Measurements from ENCODE around the gene AGPAT4.
"Not testable (repeated sequence)": the region's sequence is repeated elsewhere in the genome, so short reads cannot be mapped to it uniquely, and the experiment has no call there.

AGPAT4 gene

DNA sequence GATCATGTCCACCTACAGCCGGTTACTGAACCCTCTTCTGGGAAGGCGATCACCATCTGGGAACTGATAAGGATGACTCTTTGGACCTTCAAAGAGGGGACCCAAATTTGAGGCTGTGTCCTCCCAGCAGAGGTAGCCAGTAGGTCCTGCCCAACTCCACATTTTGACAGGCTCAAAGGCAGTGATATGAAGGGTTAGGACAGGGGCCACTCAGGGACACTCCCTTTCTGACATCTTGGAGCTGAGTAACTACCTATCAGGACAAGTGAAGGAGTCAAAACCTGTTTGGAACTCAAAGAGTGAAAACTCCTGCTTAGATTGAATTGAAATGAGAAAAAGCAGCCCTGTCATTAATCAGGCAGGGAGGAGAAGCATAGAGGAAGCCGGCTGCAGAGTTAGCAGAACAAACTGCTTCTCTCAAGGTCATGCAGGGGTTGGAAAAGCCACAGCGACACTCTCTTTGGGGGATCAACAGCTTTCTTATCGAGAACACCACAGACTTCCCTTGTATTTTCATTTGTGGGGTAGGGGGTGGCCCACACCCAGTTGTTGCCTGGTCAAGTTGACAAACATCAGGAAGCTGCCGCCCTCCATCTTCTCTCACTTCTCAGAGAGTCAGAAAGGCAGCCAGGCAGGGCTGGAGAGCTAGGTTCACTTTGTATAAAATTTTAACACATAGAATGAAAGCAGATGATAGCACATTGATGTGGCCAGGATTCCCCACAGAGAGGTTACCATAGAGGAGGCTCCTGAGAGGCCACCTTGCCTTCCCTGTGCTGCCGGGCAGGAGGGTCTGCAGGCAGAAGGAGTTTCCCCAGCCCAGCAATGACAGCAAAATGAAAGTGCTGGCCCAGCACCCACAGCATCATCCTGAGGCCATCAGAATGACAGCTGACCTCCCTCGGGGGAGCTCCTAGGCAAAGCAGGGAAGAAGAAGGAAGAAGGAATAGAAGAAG is 47.6 kb downstream of the AGPAT4 start:
- DNase-seq: peak in 1 of 5 donors; percentile 17

DNA sequence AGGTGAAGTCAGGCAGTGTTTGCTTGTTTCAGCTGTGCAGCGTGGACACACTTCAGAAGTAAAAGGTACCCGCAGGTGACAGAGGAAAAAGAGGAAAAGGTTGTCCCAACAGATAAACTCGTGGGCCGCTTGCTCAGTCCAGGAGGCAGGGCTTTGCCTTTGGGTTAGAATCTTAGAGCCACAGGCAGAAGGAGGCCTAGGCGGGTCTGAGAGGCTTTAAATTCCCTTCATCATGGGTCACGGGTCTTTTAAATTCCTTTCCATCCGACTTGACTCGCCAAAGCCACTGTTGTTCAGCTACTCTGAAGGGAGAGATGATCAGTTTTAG is 48.2 kb downstream of the AGPAT4 start:
- no peak for DNase-seq

DNA sequence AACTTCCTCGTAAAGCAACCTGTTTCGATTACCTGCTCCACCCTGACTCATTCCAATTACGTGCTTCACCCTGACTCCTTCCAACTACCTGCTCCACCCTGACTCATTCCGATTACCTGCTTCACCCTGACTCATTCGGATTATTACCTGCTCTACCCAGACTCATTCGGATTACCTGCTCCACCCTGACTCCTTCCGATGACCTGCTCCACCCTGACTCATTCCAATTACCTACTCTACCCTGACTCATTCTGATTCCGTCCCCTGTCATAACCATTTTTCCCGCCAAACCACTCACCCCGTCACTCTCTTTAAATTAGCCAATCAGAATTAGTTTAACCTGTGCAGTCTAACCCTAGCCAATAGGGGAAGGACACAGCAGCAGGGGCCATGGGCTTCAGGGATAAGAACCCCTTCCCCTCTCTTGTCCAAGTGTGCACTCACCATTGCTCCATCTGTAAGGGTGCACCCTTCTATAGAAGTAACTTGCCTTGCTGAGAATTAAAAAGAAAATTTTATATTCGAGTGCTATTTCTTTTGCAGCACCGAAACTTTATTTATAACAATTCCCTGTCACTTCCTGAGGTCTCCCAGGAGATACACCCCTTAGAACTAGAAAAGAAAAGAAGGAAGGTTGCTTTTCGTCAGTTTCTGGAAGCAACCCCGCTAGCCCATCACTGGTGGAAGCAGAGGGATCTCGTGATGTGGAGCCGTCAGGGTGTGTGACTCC is 48.7 kb downstream of the AGPAT4 start:
- DNase-seq: not testable (repeated sequence)

DNA sequence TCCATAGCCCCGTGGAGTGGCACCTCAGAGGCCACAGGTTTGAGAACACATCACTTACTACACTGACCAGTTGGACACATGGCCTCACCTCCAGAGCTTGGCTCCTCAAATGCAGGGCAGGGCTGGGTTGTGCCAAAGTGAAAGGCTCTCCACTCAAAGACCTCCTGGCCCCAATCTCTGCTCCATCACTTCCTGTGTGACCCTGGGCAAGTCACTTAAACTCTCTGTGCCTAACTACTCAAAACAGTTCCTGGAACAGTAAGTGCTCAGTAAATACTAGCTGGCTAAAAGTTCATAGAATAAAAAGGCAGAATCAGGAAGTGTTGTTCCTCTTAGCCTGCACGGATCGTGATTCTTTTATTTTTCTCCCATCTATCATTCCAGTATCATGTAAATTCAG is 50.2 kb downstream of the AGPAT4 start:
- DNase-seq: no peak

DNA sequence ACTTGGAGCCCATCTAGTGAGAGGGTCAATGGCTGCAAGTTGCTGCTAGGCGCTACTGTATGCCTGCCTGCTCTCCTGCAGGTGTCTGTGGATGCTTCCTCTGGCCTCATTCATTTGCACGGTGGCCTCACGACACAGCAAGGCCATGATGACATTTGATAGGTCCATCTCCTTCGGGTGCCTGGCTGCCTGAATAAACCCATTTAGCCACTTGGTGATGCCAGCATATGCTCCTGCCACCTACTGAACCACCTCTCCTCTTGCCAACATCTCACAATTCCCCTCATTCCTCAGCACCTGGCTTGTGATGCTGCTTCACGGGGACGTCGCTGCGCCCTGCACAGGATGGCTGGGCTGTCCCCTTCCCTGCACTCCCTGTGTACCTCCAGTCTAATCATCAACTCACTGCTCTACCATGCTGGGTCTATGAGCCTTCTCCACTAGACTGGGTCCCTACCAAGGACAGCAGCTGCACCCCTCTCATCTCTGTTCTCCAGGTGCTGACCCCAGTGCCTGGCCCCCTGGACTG is 51.1 kb downstream of the AGPAT4 start:
- DNase-seq: no peak

DNA sequence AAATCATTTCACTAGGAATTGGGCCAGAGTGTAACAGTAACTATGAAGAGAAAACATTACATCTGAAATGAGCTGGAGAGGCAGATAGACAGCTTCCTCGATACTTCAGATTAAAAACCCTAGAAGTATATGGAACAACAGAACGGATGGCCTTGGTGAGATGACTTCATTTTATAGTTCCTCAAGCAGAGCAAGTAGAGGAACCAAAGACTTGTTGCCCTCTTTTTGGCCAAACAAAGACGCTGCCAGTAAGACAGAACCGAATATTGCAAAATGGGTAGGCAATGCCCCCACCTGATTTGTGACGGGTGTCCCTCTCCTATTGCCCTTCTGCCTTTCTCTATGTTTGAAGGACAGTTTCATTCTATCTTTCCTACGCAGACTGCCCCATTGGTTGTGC is 53.5 kb downstream of the AGPAT4 start:
- no peak for DNase-seq

DNA sequence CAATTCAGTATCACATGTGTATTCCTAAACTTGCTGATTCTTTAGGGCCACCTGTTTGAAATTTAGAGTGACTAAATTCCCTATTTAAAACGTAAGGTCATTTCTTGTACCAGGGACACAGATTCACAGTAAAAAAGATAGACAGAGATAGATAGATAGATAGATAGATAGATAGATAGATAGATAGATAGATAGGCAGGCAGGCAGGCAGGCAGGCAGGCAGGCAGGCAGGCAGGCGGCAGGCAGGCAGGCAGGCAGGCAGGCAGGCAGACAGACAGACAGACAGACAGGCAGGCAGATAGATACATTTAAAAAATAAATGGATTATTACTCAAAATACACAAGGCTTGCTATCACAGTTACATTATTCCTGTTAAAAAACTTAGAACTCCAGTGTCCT is 54.2 kb downstream of the AGPAT4 start:
- DNase-seq: no peak

DNA sequence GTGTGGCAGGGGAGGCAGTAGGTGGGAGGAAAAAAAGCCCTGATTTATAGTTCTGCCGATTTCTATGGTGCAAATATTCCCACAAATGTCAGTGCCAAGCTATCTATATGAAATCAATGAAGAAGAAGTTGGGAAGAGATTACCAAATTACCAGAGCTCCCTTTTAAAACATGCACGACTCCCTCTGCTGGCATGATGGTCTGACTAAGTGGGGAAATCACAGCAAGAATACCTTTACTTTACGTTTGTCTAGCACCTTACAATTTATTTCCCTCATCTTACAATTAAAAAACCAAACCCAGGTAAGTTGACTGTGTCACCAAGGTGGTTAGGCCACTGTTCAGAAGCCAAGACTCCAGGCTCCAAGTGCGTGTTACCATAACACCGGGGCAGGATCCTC is 55.6 kb downstream of the AGPAT4 start:
- no peak for DNase-seq

DNA sequence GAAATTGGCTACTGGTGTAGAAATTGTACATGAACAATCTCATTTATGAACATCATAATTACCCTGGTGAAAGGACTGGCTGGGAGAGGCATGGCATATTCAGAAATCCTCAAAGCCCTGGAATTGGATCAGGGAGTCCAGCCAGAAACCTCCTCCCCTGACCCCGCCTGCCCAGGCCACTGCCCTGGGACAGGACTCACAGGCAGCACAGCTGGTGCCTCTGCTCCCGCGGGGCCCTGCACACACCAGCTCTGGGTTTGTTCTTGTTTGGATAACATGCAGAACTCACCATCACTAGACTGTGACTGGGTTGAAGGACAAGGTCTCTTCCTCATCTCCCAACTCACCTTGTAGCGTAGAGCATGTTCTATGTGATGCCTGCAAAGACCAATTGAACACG is 56.2 kb downstream of the AGPAT4 start:
- no peak for DNase-seq

DNA sequence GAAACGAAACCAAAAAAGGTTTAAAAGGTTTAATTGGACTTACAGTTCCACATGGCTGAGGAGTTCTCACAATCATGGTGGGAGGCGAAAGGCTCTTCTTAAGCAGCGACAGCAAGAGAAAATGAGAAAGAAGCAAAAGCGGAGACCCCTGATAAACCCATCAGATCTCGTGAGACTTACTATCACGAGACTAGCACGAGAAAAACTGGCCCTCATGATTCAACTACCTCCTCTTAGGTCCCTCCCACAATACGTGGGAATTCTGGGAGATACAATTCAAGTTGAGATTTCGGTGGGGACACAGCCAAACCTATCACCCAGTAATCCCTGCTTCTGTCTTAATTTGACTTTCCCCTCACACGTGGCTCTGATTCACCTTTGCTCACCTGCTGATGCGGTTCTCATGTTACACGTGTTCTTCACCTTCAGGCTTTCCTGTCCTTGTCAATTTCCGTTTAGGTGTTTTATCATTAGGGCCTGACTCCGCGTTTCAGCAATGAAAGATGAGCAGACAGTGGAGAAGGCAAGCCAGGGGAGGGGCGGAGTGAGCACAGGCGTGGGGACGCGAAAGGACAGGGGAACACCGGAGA is 57.1 kb downstream of the AGPAT4 start:
- no peak for DNase-seq

DNA sequence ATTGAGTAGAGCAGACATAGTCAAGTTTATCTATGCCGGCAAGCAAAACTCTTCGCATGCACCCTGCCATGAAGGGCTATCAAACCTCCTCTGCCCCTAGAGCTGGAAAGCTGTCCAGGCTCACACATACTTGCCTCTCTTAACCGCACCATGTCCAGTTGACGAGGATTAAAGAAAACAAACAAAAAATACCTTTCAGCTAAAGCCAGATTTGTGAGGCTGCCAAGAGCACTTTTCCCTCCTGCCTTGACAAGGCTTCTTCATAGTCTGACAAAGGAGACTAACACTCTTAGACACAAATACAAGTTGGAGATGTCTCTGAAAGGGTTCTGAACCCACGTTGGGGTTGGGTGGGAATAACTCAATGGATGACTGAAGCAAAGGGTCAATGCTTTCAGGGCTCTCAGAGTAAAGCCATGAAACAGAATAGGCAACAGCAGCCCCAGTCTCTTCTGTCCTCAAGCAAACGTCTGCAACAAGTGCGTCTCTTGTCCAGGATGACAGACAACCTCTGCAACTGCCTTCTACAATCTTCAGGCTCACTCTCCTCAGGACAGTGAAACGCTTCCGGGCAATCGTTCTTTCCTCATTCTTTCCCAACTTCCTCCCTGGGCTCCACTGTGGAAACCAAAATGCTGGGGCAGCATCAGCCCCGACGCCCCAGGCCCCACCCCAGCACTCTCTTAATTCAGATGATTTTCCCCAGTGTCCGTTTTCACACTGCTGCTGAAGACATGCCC is 57.8 kb downstream of the AGPAT4 start:
- DNase-seq: no peak

DNA sequence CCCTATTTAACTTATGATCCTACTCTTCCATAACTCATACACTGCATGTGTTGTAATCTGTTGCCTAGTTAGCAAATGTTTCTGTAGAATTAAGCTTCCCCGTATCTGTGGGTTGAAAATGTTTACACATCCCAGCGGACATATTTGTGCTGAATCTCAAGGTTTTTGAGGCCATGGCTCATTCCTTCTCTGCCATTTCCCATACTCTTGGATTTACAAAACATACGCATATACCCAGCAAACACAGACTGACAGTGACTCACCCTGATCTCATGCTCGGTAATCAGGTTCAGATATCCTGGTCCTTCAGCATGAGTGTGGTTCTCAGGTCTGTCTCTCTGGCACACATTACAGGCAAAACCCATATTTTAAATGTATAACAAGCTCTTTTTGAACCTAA is 58.7 kb downstream of the AGPAT4 start:
- DNase-seq: no peak

DNA sequence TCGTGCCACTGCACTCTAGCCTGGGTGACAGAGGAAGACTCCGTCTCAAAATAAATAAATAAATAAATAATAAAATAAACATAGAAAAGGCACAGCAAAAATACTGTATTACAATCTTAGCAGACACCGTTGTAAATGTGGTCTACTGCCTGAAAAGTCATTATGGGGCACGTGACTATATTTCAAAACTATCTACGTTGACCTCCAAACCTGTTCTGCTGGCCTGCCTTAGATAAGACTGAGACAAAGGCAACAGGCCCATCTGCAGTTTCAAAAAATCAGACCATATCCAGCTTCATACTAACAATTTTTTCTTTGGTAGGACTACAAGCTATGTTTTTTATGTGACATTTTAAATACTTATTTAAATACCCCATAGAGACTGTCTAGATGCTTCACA is 59.1 kb downstream of the AGPAT4 start:
- DNase-seq: no peak

DNA sequence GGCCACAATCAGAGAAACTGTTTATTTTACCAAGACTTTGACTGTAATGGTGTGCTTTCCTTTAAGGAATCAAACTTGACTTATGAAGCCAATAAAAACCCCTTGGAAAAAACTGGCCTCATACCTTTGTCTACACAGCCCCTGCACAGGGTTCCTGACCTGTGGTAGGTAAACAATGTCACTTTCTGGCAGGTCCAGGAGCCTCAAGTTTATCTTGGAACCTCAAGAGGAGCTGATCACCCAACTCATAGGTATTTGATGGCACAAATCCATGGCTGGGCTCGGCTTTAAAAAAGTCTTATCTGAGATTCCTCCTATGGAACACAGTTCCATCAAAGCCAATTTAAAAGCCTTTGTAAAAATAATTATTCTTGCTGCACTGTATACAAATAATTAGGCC is 61.0 kb downstream of the AGPAT4 start:
- DNase-seq: no peak

DNA sequence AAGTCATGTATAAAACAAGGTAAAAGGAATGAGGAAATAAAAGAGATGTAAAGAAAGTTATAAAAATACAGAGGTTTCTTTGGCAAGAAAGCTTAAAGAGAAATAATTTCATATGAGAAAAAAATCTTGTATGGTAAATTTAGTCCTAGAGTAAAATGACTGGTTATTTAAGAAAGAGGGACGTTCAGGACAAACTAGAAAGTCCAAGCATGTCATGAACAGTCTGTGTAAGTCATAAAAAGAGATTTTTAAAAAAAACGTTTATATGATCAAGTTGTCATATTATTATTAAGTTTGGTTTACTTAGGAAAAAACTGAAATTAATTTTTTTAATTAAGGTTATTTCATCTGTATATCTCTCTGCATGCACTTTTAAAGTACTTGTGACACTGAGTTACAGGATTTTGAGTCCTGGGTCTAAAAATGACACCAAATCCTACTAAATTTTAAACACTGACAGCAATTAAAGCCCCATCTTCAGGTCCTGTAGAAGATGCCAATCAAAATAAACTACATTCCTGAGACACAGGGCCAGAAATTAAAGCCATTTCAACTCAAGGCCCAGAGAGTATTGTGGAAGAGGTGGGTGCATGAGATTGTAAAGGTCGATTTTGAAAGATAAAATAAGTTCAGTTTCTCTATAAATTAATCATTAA is 62.4 kb downstream of the AGPAT4 start:
- no peak for DNase-seq

DNA sequence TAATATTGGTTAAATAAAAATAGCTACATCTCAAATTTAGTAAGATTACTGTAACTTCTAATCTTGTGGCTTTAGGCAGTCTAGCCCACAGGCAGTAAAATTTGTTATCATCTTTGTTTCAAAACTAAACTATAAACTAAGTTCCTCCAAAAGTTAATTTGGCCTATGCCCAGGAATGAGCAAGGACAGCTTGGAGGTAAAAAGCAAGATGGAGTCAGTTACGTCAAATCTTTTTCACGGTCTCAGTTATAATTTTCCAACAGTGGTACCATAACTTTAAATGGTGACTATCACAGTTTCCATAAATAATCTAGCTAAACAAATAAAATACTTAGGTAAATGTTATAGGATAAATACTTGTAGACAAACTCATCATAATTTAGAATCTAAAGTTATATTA is 63.0 kb downstream of the AGPAT4 start:
- no peak for DNase-seq

DNA sequence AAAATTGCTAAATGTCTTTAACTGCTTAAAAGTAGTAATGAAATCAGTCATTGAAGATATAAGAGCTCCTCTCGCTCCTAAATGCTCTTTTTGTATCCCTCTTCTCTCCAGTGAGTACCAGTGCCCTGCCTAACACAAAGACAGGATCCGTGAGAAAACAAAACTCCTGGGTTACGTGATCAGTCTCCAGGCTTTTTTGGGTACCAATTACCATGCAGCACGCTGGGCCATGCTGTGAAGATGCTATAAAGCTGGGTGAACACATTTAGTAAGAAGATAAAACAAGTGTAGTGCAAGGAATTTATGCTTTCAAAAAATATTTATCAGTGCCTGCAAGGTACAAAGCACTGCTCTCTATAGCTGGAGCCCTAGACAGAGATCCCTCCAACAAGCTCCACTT is 66.7 kb downstream of the AGPAT4 start:
- DNase-seq: no peak

DNA sequence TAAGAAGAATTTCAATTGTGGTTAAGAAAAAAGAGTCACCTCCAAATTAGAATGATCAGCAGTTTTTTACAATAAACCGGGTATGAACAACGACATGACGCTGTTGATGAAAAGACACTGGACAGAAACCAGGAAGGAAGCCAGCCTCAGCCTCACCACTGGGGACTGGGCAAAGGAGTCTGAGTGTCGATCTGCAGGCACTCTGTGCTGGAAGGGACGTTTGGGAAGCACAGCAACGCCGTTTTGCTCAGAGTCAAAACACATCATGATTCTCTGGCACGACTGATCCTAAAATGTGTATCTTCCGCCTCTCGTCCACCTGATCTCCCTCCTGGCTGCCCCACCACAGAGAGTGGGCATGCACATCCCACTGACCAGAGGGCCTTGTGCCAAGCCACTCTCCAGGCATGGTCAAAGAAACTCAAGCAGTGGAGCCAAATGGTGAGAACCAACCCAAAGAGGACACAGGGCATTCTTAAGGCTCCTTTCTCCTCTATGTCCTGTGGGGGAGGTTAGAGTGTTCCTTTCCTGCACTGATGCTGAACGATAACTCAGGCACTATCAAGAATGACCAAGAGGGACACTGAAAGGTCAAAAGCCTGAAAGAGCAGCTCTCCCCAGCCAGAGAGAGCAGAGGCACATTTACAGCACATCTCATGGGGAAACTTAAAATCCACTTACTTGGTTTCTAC is 68.8 kb downstream of the AGPAT4 start:
- DNase-seq: no peak

DNA sequence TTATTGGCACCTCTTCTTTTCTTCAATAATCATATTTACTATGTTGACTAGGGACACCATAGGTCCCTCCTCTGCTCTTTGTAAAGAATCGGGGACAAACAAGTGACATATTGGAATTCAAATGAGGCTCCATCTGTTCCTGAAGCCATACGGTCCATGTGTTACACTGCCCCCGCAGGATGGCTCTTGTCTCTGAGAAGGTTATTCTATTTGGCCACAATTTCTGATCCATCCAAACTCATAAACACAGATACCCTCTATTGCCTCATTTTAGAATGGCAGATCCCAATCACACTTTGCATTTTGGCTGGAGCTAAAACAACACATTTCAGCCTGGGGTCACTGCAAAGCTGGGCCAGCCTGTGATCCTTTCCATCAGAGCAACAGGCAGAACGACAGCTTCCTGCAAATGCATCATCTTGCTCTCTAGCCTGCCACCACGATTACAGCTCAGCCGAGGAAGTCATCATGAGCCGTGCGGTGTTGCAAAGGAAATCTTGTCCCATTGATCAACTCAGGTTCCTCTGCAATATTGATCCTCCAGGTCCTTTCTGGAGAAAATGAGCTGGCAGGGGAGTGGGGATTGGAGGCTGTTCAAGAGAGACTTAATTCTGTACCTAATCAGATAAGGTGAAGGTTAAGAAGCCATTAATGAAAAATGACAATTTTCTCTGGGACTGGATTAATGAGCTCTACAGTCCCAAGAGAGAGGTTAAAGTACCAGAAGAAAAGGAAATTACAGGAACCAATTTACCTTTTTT is 73.1 kb downstream of the AGPAT4 start:
- DNase-seq: no peak

DNA sequence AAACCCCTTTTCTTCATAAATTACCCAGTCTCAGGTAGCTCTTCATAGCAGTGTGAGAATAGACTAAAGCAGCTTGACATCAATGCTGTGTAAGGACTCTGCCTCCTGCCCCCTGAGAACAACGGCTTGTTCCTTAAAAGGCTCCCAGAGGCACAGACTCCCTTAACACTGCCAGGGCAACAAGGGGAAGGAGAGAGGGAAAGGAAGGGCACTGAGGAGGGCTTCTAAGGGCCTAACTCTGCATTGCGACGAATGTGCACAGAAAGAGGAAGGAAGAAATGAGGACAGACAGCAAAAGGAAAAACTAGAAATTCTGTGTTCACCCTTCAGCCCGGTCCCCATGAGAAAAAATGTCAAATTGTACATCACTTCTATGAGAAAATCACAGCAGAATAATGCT is 74.0 kb downstream of the AGPAT4 start:
- no peak for DNase-seq
